Measurements from ENCODE around the gene CAMK2A.

The CAMK2A gene

DNA sequence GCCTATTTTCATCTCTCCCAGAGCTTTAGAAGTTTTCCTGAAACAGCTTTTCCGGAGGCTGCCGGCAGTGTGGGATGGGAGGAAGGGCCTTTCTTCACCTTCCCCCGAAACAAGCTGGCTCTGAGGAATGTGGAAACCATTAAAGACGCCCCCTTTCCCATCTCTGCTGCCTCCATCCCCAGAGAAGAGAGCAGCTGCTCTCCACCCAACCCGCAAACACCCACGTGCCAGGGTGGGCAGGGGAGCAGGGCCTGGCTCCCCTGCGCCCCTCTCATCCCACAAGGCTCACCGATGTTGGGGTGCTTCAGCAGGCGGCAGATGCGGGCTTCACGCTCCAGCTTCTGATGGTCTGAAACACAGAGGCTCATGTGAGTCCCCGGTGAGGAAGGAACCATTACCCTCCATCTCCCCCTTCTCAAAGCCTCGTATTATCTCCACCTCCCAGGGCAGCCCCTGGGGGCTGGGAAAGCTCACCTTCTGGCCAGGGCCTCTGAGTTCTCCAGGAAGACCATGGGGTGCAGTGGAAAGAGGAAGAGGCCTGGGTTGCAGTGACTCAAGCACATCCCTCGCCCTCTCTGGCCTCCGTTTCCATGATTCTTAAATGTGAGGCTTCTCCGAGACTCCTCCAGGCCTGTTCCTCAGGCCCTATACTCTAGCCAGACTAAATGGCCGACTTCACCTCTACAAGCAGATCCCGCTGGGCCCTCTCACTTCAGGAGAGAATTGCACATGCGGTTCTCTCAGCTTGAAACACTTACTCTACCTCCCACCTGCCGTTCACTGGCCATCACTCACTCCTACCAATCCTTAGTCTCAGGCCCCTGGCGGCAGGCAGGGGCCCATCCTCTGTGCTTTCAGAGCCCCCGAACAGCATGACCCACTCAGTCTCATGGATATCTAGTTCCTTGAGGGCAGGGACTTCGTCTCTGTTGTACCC, 24.6 kb downstream of the CAMK2A start:
- Mint-ChIP-seq H3K9me3 (ENCODE audit: low read depth) (no peaks in the 10 kb centered on the region), H3K27ac (no peak overlapping the region), H3K36me3 (no peaks in the 10 kb centered on the region), H3K4me3 (no peak overlapping the region), H3K4me1 (ENCODE audit: low read depth) (no peaks in the 10 kb centered on the region), H3K27me3 (no peaks in the 10 kb centered on the region)

DNA sequence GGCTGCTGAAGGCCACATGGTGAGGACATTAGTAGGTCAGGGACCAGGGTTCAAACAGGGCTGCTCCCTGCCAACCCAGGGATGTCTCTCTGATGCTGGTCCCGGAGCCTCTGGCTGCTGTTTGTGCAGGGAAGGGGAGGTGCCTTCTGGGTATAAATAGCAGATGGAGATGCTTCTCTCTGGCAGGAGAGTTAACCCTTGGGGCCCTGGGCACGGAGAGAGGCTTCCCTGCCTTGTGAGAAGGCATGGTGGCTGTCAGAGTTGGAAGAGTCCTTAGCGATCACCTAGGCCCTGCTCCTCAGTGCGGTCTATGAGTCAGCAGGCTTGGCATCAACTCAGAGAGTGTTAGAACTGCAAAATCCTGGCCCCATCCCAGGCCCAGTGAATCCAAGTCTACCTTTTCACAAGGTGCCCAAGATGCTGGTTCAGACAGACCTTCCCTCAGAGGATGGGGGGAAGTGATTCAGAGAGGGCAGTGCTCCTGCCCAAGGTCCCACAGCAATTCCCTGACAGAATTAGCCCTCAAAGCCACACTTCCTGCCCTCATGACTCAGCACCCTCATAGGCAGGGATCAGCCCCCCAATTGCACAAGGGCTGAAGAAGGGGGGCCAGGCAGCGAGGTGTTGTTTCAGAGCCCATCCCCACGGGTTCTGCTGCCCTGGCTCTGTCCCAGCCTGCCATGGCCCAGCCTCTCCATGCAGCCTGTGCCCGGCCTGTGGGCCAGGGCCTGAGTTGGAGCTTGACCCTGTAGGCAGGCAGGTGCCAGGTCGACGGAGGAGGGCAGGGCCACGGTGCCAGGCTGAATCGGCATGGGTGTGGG, 25.6 kb downstream of the CAMK2A start:
- no peaks in the 10 kb centered on the region for H3K9me3 Mint-ChIP-seq (ENCODE audit: low read depth)

DNA sequence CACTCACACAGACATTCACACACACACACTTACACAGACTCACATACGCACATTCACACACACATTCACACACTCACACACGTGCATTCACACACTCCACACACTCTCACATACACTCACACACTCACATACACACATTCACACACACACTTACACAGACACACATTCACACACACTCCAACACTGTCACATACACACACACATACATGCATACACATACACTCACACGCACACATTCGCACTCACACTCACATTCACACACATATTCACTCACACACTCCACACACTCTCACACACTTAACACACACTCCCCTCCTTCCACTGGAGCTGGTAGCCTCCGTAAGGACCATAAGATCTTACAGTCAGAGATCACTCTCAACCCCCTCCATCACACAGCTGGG, 26.2 kb downstream of the CAMK2A start:
- Mint-ChIP-seq H3K4me1 (ENCODE audit: low read depth) (no peaks in the 10 kb centered on the region), H3K36me3 (no peaks in the 10 kb centered on the region), H3K4me3 (no peak overlapping the region), H3K27me3 (no peaks in the 10 kb centered on the region), H3K27ac (no peak overlapping the region), H3K9me3 (ENCODE audit: low read depth) (no peaks in the 10 kb centered on the region)

More for the DNA sequence above, 25.6 kb downstream of the CAMK2A start:
- H3K36me3 Mint-ChIP-seq: no peaks in the 10 kb centered on the region
- no peak overlapping the region for H3K4me3 Mint-ChIP-seq
- H3K27ac Mint-ChIP-seq: no peak overlapping the region
- no peaks in the 10 kb centered on the region for H3K27me3 Mint-ChIP-seq
- no peaks in the 10 kb centered on the region for H3K4me1 Mint-ChIP-seq (ENCODE audit: low read depth)

DNA sequence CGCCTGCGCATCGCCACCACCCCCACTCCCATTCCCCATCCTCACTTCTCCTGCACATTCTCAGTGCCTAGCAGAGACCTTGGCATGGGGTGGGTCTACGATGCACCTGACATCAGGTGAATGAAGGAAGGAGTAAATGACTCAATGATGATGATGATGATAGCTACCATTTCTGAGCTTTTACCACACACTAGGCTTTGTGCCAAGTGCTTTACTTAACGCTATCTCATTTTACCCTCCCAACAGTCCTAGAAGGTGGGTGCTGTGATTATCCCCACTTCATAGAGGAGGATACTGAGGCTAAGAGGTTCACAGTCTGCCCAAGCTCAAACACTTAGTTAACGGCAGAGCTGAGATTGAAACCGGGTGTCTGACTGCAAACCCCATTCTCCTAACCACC, 27.1 kb downstream of the CAMK2A start:
- Mint-ChIP-seq H3K27ac (no peak overlapping the region), H3K4me3 (no peak overlapping the region), H3K4me1 (ENCODE audit: low read depth) (no peaks in the 10 kb centered on the region), H3K9me3 (ENCODE audit: low read depth) (no peaks in the 10 kb centered on the region), H3K27me3 (no peaks in the 10 kb centered on the region), H3K36me3 (no peaks in the 10 kb centered on the region)

DNA sequence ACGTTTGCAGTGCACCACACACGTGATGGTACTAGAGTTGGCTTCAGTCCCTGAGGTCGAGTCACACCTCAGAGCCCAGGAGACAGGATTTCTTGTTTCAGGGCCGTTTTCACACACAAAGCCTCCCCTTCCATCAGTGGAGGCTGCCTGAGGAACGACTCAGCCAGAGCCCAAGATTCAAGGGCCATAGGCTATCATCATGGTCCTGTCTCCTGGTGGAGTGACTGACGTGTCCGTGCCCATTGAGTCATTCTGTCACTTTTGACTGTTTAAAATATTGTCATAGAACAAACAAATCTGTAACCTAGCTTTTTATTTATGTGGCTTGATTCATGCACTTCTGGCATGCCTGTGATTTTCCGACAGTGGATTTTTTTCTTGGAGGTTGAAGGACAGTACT, 28.3 kb downstream of the CAMK2A start:
- Mint-ChIP-seq H3K27ac (no peak overlapping the region), H3K36me3 (no peaks in the 10 kb centered on the region), H3K4me3 (no peak overlapping the region), H3K27me3 (no peaks in the 10 kb centered on the region), H3K4me1 (ENCODE audit: low read depth) (no peaks in the 10 kb centered on the region), H3K9me3 (ENCODE audit: low read depth) (no peaks in the 10 kb centered on the region)

DNA sequence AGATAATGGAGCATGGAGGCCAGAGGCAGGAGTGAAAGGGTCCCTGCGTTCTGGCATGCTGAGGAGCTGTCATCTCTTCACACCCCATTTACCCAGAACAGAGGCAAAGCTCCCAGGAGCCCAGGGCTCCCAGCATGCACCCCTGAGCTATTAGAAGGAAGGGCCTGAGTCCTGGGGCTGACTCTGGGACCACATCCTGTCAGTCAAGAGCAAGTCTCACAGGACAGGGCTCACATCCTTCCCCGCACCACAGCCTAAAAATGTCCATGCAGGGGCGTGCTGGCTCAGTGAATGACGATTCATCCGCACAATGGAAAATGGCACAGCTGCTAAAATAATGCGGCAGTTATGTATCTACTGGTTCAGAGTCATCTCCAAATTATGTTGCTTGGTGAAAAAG, 31.4 kb downstream of the CAMK2A start:
- H3K9me3 Mint-ChIP-seq (ENCODE audit: low read depth): no peaks in the 10 kb centered on the region
- no peaks in the 10 kb centered on the region for H3K36me3 Mint-ChIP-seq
- H3K27me3 Mint-ChIP-seq: no peaks in the 10 kb centered on the region
- no peaks in the 10 kb centered on the region for H3K4me1 Mint-ChIP-seq (ENCODE audit: low read depth)
- H3K27ac Mint-ChIP-seq: no peak overlapping the region
- H3K4me3 Mint-ChIP-seq: no peak overlapping the region

DNA sequence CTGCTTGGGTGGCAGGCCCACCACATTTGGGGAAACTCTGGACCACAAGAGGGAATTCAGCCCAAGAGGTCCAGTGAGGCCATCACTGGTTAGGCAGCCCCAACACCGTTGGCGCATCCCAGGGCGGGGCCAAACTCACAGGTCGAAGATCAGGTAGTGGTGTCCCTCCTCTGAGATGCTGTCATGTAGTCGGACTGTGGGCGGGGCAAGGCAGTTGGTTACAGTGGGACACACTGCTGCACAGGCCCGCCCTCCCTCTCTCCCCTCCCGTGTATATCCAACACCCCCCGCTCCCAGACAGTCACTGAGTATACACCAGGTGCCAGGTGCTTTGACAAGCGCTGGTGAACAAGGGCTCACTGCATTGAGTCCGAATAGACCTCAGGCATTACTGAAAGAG, 32.1 kb downstream of the CAMK2A start:
- no peak overlapping the region for H3K4me3 Mint-ChIP-seq

DNA sequence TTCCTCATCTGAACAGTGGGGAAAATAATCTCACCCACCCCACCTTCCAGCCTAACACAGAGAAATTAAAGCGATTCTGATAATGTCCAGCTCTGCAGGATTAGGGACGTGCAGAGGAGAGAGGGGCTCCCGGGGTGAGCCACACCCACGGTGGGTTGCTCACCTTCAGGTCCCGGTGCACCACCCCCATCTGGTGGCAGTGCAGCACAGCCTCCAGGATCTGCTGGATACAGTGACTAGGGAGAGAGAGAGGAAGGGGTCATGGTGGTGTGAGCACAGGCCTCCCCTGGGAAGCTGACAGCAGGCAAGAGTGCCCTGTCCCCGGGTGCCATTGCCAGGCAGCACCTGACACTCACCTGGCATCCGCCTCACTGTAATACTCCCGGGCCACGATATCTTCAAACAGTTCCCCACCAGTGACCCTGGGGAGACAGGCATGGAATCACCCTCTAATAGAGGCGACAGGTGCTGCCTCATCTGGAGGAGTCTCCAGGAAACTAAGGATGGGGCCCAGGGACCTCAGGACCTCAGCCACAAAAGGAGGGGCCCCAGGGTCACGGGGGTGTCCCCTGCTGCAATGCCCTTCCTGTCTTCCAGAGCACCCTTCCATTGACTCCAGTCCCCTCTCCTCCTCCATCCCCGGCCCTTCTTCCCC, 33.0 kb downstream of the CAMK2A start:
- Mint-ChIP-seq H3K9me3 (ENCODE audit: low read depth) (no peaks in the 10 kb centered on the region), H3K27me3 (no peaks in the 10 kb centered on the region), H3K36me3 (no peaks in the 10 kb centered on the region), H3K4me3 (no peak overlapping the region), H3K4me1 (ENCODE audit: low read depth) (no peaks in the 10 kb centered on the region), H3K27ac (no peak overlapping the region)

More for the DNA sequence above, 32.1 kb downstream of the CAMK2A start:
- Mint-ChIP-seq H3K27ac (no peak overlapping the region), H3K9me3 (ENCODE audit: low read depth) (no peaks in the 10 kb centered on the region), H3K27me3 (no peaks in the 10 kb centered on the region), H3K4me1 (ENCODE audit: low read depth) (no peaks in the 10 kb centered on the region), H3K36me3 (no peaks in the 10 kb centered on the region)

DNA sequence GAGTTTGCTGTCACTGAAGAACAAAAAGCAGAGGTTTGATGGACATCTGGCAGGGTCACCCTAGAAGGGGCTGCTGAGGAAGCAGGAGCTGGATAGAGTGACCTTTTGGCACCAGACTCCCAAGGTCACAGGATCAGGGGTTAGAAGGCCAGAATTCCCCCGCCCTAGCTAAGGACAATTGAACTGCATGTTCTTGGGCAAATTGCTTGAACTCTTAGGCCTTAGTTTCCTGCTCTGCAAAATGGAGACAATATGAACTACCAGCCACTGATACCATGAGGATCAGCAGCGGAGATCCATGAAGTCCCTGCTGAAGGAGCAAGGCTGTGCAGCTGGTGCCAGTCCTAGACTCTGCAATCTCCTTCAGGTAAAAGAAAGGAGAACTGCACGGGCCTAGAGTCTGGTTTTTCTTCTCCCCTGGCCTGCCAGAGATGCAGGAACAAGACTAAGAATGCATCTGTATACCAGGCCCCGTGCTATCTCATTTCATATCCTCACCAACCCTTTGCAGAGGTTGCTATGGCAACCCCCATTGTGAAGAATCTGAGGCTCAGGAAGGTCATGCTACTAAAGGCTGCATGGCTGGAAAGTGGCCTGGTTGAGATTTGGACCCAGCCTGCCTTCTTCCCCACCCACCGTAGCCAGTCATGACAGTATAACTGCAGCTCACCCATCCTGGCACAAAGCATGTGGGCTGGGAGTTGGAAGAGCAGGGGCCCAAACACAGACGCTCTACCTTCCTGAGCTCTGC, 33.7 kb downstream of the CAMK2A start:
- H3K4me3 Mint-ChIP-seq: no peak overlapping the region
- H3K9me3 Mint-ChIP-seq (ENCODE audit: low read depth): no peaks in the 10 kb centered on the region
- H3K27ac Mint-ChIP-seq: no peak overlapping the region
- no peaks in the 10 kb centered on the region for H3K36me3 Mint-ChIP-seq
- H3K4me1 Mint-ChIP-seq (ENCODE audit: low read depth): no peaks in the 10 kb centered on the region
- no peaks in the 10 kb centered on the region for H3K27me3 Mint-ChIP-seq

DNA sequence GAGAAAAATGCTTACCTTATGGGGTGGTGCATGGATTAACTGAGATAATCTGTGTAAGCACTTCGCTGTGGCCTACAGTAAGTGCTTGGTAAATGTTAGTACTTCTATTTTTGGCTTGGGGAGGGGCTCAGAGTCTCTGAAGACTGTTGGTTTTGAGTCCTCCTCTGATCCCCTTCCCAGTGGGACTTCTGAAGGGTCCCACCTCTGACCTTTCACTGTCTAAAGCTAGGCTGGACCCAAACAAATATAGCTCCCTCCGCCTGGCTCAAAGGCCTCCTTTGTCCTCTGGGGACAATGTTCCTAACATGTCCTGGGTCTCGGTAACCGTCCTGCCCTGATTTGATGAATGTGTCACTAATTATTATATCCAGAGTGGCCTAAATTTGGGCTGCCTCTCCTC, 34.8 kb downstream of the CAMK2A start:
- H3K4me1 Mint-ChIP-seq (ENCODE audit: low read depth): no peaks in the 10 kb centered on the region
- H3K4me3 Mint-ChIP-seq: no peak overlapping the region
- H3K27me3 Mint-ChIP-seq: no peaks in the 10 kb centered on the region
- no peaks in the 10 kb centered on the region for H3K9me3 Mint-ChIP-seq (ENCODE audit: low read depth)
- no peak overlapping the region for H3K27ac Mint-ChIP-seq
- no peaks in the 10 kb centered on the region for H3K36me3 Mint-ChIP-seq

DNA sequence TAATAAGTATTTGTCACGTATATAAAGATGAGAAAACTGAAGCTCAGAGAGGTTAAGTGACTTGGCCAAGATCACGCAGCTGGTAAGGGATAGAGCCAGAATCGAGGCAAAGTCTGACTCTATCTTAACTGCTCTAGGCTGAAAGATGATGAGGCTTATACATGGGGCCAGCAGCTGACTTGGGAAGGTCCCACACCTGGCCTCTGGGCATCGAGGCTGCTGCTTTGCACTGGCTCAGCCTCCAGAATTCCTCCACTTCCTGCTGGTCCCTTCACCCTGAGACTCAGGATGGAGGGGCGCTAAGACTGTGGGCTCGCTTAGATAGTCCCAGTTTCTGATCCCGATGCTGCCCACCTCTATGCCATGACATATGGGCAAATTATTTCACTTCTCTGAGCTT, 35.2 kb downstream of the CAMK2A start:
- Mint-ChIP-seq H3K36me3 (no peaks in the 10 kb centered on the region), H3K9me3 (ENCODE audit: low read depth) (no peaks in the 10 kb centered on the region), H3K4me1 (ENCODE audit: low read depth) (no peaks in the 10 kb centered on the region), H3K4me3 (no peak overlapping the region), H3K27ac (no peak overlapping the region), H3K27me3 (no peaks in the 10 kb centered on the region)

DNA sequence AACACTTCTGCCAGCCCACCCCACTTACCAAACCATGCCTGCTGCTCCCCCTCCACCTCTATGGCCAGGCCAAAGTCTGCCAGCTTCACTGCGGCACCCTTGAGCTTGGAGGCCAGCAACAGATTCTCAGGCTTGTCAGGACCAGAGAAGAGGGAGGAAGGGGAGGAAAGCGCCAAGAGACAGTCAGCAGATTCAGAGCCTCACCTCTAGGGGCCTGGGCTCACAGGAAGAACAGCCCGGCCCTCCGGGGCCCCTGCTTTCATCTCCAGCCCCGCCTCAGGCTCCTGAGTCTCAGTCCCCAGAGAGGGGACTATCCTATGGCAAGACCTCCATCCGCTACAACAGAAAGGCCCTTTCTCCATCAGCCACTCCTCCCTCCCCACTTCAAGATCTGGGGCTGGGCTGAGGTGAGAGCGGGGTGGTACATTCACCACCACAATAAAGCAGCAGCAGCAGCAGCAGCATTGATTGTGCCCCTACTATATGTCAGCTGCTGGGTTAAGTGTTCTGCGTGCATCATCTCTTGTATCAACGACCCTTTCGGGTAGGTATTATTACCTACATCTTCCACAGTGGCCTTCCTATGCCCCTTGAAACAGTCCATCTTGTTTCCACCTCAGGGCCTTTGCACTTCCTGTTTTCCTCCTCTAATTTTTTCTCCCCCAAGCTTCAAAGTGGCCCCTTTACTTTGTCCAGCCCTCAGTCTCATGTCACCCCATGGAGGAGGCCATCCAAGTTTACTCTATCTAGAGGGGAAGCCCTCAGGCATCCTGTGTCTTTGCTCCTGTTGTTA, 36.0 kb downstream of the CAMK2A start:
- Mint-ChIP-seq H3K4me3 (no peak overlapping the region), H3K27me3 (no peaks in the 10 kb centered on the region), H3K9me3 (ENCODE audit: low read depth) (no peaks in the 10 kb centered on the region), H3K4me1 (ENCODE audit: low read depth) (no peaks in the 10 kb centered on the region), H3K36me3 (no peaks in the 10 kb centered on the region), H3K27ac (no peak overlapping the region)

DNA sequence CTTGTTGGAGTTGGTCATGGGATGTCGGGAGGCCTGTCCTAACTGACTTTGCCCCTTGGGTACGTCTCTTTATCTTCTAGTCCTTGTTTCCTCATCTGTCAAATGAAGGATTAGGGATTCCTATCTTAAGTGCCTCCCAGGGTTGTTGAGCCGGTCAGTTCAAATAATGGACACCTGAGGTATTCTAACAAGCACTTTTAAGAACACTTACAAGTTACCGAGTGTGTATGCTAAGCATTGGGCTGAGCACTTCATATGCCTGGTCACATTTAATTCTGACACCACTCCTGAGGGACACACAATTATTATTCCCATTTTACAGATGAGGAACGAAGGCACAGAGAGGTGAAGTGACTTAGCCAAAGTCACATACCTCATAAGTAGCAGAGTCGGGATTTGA, 37.1 kb downstream of the CAMK2A start:
- Mint-ChIP-seq H3K27ac (no peak overlapping the region), H3K9me3 (ENCODE audit: low read depth) (no peaks in the 10 kb centered on the region), H3K27me3 (no peaks in the 10 kb centered on the region)

DNA sequence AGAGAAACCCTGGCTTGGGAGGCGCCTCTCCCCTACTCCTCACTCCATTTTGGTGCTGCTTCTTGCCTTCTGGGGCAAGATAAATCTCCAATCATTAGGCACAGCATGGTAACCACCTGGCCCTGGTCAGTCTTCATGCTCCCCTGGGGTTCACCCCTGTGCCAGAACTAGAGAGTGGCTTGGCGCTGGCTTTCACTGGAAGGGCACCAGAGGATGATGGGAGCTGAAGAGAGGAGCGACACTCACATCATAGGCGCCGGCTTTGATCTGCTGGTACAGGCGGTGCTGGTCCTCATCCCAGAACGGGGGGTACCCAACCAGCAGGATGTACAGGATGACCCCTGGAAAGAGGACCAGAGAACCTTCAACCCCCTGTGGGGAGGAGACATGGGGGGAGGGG, 38.1 kb downstream of the CAMK2A start:
- H3K4me3 Mint-ChIP-seq: no peak overlapping the region
- H3K4me1 Mint-ChIP-seq (ENCODE audit: low read depth): no peaks in the 10 kb centered on the region
- no peaks in the 10 kb centered on the region for H3K36me3 Mint-ChIP-seq
- H3K27me3 Mint-ChIP-seq: no peaks in the 10 kb centered on the region
- no peak overlapping the region for H3K27ac Mint-ChIP-seq
- H3K9me3 Mint-ChIP-seq (ENCODE audit: low read depth): no peaks in the 10 kb centered on the region

More for the DNA sequence above, 37.1 kb downstream of the CAMK2A start:
- H3K4me3 Mint-ChIP-seq: no peak overlapping the region
- no peaks in the 10 kb centered on the region for H3K36me3 Mint-ChIP-seq
- no peaks in the 10 kb centered on the region for H3K4me1 Mint-ChIP-seq (ENCODE audit: low read depth)
